Measurements from ENCODE around the gene ZNF337. TPM values are rescaled to one million over a fixed set of nuclear protein-coding genes. Genes with fewer than 3 reads are reported as not detected.

Gene ZNF337
- total RNA-seq: 19.8 TPM

DNA sequence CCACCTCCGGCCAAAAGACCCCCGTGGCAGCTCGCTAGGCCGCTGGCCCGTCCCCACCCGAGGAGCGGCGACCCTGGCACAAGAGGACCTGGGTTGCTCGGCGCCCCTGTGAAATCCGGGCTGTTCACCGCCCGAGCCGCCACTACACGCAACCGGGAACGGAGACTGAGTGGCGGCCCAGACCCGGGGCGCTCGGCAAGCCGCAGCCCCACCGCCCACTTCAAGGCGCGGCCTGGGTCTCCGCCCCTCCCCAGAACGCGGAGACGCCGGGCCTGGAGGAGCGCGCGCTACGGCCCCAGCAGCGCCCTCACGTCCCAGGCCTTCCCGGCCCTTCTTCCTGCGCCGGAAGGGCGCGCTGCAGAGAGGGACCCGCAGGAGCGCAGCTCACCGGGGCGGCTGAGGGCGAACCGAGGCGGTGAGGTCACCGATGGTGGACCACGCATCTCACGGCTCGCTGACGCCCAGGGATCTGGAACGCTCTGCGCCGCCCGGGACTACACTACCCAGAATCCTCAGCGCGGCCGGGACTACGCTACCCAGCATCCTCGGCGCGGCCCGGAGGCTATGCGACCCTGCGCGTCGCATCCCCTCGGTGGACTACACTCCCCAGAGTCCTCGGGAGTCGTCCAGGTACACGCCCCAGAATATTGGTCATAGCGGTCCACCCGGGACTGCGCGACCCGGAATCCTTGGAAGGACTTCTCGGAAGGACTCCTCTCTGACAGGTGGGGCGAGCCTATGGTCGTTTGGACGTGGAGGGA, at the start of gene ZNF337:
ZNF337 (minus strand) TSS at position 483 of the 761 bp plus-strand sequence. CDS start 10,436 bp downstream, outside the sequence.

Small RNAs within 50 kb of the gene (small RNA-seq; reads per million reads assigned to genes)
- gene RN7SL594P (ENCODE audit: low replicate concordance): not detected

Other genes with a start within 250 kb of the ZNF337 start
- gene NINL, start 111.3 kb downstream of the ZNF337 start, total RNA-seq: 27.0 TPM
- gene NANP, start 72.8 kb downstream of the ZNF337 start, total RNA-seq: 5.6 TPM

All from metanephros (tissue), 2 donors.